ENCODE data around the gene WDR77. TPM values are rescaled to one million over a fixed set of nuclear protein-coding genes. Genes with fewer than 3 reads are reported as not detected.

Gene WDR77
- 10 to 100 TPM; 33.6 to 37.9 (median 36.3) TPM for polyA plus RNA-seq

DNA sequence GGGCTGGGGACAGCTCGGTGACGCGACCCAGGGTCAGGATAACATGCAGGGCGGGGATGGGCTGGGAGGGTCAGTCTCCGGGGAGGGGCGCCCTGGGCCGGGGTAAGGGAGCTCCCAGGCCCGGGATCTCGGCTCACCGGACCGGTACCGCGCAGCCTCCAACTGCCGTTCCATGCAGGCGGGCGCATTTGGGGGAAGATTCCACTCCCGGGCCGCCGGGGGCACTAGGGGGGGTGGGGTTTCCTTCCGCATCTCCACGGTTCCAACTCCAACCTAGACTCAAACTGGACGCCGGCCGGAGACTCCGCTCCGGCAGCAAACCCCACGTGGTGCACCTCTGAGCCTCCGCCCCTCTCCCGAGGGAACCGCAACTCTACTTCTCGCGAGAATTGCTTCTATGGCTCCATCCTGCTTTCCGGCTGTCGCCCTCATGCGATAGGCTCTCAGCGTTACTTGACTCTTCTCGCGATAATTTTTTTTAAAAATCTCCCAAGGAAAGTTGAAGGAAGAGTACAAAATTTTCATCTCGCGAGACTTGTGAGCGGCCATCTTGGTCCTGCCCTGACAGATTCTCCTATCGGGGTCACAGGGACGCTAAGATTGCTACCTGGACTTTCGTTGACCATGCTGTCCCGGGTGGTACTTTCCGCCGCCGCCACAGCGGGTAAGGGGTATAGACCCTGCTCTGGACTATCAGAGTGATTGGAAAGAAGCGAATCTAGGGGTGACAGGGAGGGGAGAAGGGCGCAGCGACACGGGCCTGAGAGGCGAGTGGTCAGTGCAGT is at the start of gene WDR77, which contains the start of gene ATP5PB:
Gene WDR77 (minus strand): TSS at position 339 of the 785 bp plus-strand sequence. CDS start 87 bp downstream, at position 252.
Gene ATP5PB (plus strand): TSS at position 547 of the 785 bp plus-strand sequence. CDS start 78 bp downstream, at position 625.
- peak; percentile 96 to 97 (median 96) for DNase-seq
- Mint-ChIP-seq H3K27me3 (ENCODE audit: low read depth in 3 of 3) (peaks cover 4 to 7% (median 6%) of the 10 kb centered on the region in 3 donors), H3K4me3 (peak within 1 kb of the TSS; percentile 99 to 100 (median 100)), H3K9me3 (peaks cover 0 to 2% (median 0%) of the 10 kb centered on the region in 6 donors), H3K4me1 (peaks cover 65 to 93% of the 10 kb centered on the region in 2 donors), H3K27ac (peak within 1 kb of the TSS; percentile 92 to 99 (median 99)), H3K36me3 (peaks cover 13 to 31% (median 16%) of the 10 kb centered on the region in 3 donors)

DNA sequence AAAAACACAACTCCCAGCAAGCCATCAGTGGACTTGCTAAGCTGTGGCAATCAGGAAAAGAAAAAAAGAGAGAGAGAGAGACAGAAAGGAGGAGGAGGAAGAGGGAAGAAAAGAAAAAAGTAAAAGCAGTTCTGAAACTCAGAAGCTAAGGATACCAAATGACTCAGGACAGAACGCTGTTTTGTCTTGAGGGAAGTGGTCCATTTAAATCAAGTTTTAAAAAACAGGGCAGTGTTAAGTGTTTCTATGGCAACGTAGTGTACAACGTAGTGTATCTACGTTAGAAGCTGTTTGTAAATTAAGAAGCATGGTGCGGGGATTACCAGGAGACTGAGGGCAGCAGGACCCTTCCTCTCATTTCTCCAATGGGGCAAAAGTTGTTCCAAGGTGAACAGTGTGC is 48.5 kb upstream of the WDR77 start:
- Mint-ChIP-seq H3K4me1 (peaks cover under 1 to 4% of the 10 kb centered on the region in 2 donors), H3K9me3 (peaks cover 0 to 5% (median under 1%) of the 10 kb centered on the region in 6 donors), H3K36me3 (peaks cover 0 to 8% (median 6%) of the 10 kb centered on the region in 3 donors), H3K27me3 (ENCODE audit: low read depth in 3 of 3) (peaks cover 2 to 6% (median 4%) of the 10 kb centered on the region in 3 donors), H3K4me3 (no peak overlapping the region), H3K27ac (no peak overlapping the region)
- no peak for DNase-seq

DNA sequence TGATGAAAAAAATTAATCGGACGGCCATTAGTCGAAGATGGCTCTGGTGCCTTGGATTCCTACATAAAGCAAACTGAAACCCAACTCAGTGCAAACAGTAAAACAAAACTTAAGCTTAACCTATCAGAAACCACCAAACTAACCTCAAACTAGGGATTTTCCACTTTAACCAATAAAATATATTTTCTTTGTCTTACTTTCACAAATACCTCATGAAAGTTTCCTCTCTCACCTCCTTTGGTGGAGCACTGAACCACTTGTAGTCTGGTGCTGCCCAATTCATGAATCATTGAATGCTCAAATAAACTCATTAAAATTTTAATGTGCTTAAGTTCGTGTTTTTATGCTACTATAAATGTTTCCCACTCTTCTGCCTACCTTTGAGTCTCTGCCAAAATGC is 47.3 kb upstream of the WDR77 start:
- peaks cover 0 to 8% (median 6%) of the 10 kb centered on the region in 3 donors for H3K36me3 Mint-ChIP-seq
- H3K9me3 Mint-ChIP-seq: peaks cover 0 to 5% (median under 1%) of the 10 kb centered on the region in 6 donors
- H3K4me3 Mint-ChIP-seq: no peak overlapping the region
- no peak overlapping the region for H3K27ac Mint-ChIP-seq
- peaks cover 2 to 6% (median 4%) of the 10 kb centered on the region in 3 donors for H3K27me3 Mint-ChIP-seq (ENCODE audit: low read depth in 3 of 3)
- DNase-seq: no peak
- peaks cover 0 to 4% of the 10 kb centered on the region in 2 donors for H3K4me1 Mint-ChIP-seq

DNA sequence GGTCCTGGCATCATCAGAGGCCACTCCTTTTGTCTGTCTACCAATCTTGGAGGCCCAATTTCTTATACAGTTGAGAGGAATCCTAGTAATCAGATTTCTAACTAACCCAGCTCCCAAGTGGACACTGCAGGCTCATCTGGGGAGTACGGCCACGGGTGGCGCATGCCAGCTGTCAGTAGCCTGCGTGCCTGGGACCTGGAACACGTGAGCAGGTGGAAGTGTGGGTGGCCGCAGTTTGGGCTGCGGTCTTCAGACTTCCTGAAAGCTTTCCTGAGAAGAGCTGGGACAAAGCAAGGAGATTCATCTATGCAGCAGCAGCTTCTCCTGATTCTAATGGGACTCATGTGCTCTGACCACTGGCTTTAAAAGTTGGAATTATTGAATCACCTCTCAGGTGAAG is 42.0 kb upstream of the WDR77 start:
- Mint-ChIP-seq H3K4me1 (no peaks in the 10 kb centered on the region), H3K4me3 (no peak overlapping the region)

DNA sequence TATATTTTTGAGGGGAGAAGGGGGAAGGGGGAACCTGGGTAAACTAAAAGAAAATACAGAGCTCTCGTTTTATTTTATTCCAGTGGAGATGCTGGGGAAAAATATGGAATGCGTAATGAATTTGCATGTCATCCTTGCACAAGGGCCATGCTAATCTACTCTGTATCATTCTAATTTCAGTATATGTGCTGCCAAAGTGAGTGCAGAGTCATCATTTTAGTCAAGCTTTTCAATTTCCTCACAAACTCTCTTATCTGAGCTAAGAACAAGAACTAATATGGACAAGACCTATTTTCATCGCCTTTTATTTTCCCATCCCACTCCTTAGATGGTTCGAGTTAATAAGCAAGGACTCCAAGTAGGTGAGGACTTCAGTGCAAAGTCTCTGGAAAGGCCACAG is 41.2 kb upstream of the WDR77 start:
- H3K4me1 Mint-ChIP-seq: no peaks in the 10 kb centered on the region
- no peak for DNase-seq

More for the DNA sequence above, 42.0 kb upstream of the WDR77 start:
- DNase-seq: no peak
- Mint-ChIP-seq H3K36me3 (peaks cover 0 to 4% (median 0%) of the 10 kb centered on the region in 3 donors), H3K27me3 (ENCODE audit: low read depth in 3 of 3) (peaks cover 0 to 4% (median 2%) of the 10 kb centered on the region in 3 donors), H3K9me3 (peaks cover 0 to 2% (median 0%) of the 10 kb centered on the region in 6 donors), H3K27ac (no peak overlapping the region)

DNA sequence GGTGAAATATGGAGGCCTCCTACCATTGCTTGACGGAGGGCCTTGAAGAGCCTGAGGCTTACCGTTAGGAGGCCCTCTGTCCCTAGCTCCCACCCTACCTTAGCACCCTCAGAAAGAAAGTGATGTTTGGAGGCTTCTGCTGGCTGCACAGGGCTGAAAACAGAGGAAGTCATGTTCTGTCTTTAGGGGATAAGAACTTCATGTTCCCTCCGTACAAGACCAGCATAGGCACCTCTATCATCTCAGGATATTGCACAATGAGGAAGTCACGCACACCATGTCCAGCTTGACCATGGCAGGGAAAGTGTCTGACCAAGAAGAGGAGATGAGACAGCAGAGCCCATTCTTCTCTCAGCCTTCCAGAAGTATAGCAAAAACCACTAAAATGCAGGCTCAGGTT is 40.5 kb upstream of the WDR77 start:
- no peak for DNase-seq
- no peak overlapping the region for H3K4me3 Mint-ChIP-seq
- H3K4me1 Mint-ChIP-seq: peaks cover 2 to 3% of the 10 kb centered on the region in 2 donors
- no peak overlapping the region for H3K27ac Mint-ChIP-seq
- H3K36me3 Mint-ChIP-seq: peaks cover 0 to 4% (median 0%) of the 10 kb centered on the region in 3 donors
- H3K9me3 Mint-ChIP-seq: no peaks in the 10 kb centered on the region
- peaks cover 0 to 4% (median 0%) of the 10 kb centered on the region in 3 donors for H3K27me3 Mint-ChIP-seq (ENCODE audit: low read depth in 3 of 3)

More for the DNA sequence above, 41.2 kb upstream of the WDR77 start:
- Mint-ChIP-seq H3K27ac (no peak overlapping the region), H3K36me3 (peaks cover 0 to 4% (median 0%) of the 10 kb centered on the region in 3 donors), H3K9me3 (no peaks in the 10 kb centered on the region), H3K27me3 (ENCODE audit: low read depth in 3 of 3) (peaks cover 0 to 4% (median 0%) of the 10 kb centered on the region in 3 donors), H3K4me3 (no peak overlapping the region)

DNA sequence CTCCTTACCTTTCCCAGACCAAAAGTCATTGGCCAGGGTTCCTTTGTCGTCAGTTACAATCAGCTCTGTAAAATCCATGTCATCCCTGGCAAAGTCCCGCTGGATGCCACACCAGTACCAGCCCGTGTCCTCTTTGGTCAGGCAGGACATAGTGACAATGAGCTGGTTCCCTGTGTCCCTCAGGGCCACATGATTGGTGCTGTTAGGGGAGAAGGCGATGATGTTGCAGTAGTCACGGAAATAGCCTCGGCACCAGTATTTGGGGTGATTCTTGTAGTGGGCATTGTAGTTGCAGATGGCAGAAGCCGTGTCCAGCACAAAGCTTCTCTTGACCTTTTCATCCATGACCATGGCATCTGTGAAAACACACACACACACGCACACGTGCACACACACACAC is 39.6 kb upstream of the WDR77 start:
- H3K4me3 Mint-ChIP-seq: no peak overlapping the region
- no peaks in the 10 kb centered on the region for H3K9me3 Mint-ChIP-seq
- no peaks in the 10 kb centered on the region for H3K27me3 Mint-ChIP-seq (ENCODE audit: low read depth in 3 of 3)
- no peak overlapping the region for H3K27ac Mint-ChIP-seq
- no peak for DNase-seq
- no peaks in the 10 kb centered on the region for H3K36me3 Mint-ChIP-seq
- peaks cover 7 to 12% of the 10 kb centered on the region in 2 donors for H3K4me1 Mint-ChIP-seq

DNA sequence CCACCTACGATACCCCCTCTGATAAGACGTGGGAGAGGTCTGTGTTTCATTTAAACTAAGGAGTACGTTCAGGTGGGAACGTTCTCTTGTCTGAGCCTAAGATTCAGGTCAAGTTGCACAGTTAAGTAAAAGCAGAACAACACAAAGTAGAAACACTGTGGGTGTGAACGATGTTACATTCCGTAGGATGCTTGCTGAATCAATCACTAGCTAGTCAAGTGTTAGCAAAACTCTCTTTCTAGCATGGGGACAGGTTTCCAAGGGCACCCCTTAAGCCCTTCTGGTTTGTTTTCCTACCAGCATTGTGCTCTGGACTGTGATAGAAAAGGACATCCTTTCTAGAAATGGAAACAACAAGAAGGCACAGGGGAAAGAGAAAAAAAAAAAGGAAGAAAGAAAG is 38.1 kb upstream of the WDR77 start:
- Mint-ChIP-seq H3K27ac (no peak overlapping the region), H3K9me3 (no peaks in the 10 kb centered on the region), H3K27me3 (ENCODE audit: low read depth in 3 of 3) (peaks cover 0 to 1% (median 0%) of the 10 kb centered on the region in 3 donors), H3K4me1 (peaks cover 7 to 22% of the 10 kb centered on the region in 2 donors), H3K4me3 (no peak overlapping the region), H3K36me3 (no peaks in the 10 kb centered on the region)
- DNase-seq: no peak

DNA sequence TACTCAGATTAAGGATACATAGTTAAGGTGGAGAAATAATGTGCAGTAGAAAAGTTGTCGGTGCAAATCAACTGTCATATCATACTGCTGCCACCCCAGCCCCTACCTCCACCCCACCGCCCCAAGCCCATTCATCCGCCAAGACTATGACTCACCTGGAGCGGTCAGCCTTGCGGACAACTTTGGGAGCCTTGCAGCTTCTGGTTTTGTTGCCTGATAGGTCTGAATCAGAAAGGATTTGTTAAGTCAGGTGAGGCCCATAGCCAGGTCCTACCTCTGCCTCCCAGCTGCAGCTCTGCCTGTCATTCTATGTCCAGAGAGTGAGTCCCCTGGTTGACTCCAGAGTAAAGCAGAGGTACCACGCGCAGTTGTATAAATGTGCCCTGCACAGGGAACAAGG is 37.4 kb upstream of the WDR77 start:
- Mint-ChIP-seq H3K27me3 (ENCODE audit: low read depth in 3 of 3) (peaks cover 0 to 1% (median 0%) of the 10 kb centered on the region in 3 donors), H3K4me1 (peaks cover 10 to 28% of the 10 kb centered on the region in 2 donors), H3K27ac (no peak overlapping the region), H3K4me3 (no peak overlapping the region), H3K9me3 (no peaks in the 10 kb centered on the region), H3K36me3 (no peaks in the 10 kb centered on the region)
- DNase-seq: no peak

DNA sequence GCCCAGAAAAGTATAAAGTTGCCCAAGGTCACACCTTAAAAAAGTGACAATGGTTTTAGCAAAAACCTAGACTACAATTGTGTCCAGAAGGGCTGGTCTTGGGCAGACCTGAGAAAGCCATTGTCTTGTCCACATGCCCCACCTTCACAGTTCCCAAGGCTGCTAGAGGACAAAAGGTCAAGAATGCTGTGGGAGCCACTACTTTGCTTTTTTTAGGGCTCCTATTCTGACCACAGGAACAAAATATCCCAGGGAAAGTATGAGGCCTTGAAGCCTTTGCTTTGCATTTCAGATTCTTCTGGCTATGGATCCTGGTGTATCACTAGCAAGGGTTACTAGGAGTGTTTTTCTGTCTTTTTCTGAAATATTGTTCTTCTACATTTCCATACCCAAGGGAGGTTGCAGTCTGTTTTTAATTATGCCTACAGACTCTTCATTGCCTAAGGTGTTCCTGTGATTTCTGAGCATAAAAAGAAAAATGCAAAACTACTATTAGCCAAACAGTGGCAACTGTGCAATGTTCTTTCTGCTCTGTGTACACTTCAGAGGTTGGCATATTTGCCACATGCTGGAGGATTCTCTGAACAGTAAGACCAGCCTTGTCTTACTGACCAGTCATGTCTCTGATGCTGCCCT is 35.5 kb upstream of the WDR77 start:
- no peaks in the 10 kb centered on the region for H3K36me3 Mint-ChIP-seq
- H3K27ac Mint-ChIP-seq: peak overlapping the region in 3 of 6 donors; percentile 27 to 55 (median 45)
- no peak for DNase-seq
- peaks cover 10 to 31% of the 10 kb centered on the region in 2 donors for H3K4me1 Mint-ChIP-seq
- no peaks in the 10 kb centered on the region for H3K9me3 Mint-ChIP-seq
- peaks cover 0 to 1% (median 0%) of the 10 kb centered on the region in 3 donors for H3K27me3 Mint-ChIP-seq (ENCODE audit: low read depth in 3 of 3)
- no peak overlapping the region for H3K4me3 Mint-ChIP-seq

DNA sequence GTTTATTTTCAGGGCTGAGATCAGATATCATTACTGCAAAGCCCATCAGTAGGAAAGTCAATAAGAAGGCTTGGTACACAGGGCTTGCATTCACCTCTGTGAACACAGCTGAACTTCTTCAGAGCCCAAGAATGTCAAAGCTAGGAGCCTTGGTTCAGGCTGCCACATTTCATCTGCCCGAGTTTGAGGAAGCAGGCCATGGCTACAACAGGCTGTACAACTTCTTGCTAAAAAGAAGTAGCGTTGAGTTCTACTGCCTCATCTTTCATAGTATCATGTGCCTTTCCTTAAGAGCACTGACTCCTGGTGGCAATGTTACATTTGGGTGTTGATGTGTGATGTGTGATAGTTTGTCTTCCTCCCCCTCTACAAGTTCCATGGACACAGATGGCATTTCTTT is 34.8 kb upstream of the WDR77 start:
- DNase-seq: no peak
- peaks cover 10 to 31% of the 10 kb centered on the region in 2 donors for H3K4me1 Mint-ChIP-seq
- H3K27me3 Mint-ChIP-seq (ENCODE audit: low read depth in 3 of 3): peaks cover 0 to 1% (median 0%) of the 10 kb centered on the region in 3 donors
- no peaks in the 10 kb centered on the region for H3K9me3 Mint-ChIP-seq
- H3K36me3 Mint-ChIP-seq: no peaks in the 10 kb centered on the region
- H3K27ac Mint-ChIP-seq: peak overlapping the region in 2 of 6 donors; percentile 27 to 55
- no peak overlapping the region for H3K4me3 Mint-ChIP-seq

DNA sequence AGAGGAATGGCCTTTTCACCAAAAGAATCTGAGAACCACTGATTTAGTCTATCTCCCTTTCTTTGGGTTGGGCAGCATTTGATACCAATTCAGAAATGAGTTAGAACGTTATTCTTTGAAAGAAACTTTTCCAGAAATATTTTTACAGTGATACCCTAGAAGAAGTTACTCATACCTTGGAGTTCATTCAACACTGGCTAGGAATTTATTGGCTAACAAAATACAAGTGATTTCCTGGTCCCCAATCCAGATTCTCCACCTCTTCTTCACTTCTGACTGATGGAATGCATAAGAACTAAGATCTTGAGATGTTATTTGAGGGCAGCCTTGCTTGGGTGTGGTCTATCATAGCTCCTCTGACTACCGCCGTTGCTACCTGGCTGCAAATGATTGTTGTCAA is 34.1 kb upstream of the WDR77 start:
- H3K27me3 Mint-ChIP-seq (ENCODE audit: low read depth in 3 of 3): peaks cover 0 to 1% (median 0%) of the 10 kb centered on the region in 3 donors
- peaks cover 17 to 31% of the 10 kb centered on the region in 2 donors for H3K4me1 Mint-ChIP-seq
- no peak overlapping the region for H3K4me3 Mint-ChIP-seq
- peaks cover 4 to 7% (median 4%) of the 10 kb centered on the region in 3 donors for H3K36me3 Mint-ChIP-seq
- no peaks in the 10 kb centered on the region for H3K9me3 Mint-ChIP-seq
- DNase-seq: no peak
- no peak overlapping the region for H3K27ac Mint-ChIP-seq

DNA sequence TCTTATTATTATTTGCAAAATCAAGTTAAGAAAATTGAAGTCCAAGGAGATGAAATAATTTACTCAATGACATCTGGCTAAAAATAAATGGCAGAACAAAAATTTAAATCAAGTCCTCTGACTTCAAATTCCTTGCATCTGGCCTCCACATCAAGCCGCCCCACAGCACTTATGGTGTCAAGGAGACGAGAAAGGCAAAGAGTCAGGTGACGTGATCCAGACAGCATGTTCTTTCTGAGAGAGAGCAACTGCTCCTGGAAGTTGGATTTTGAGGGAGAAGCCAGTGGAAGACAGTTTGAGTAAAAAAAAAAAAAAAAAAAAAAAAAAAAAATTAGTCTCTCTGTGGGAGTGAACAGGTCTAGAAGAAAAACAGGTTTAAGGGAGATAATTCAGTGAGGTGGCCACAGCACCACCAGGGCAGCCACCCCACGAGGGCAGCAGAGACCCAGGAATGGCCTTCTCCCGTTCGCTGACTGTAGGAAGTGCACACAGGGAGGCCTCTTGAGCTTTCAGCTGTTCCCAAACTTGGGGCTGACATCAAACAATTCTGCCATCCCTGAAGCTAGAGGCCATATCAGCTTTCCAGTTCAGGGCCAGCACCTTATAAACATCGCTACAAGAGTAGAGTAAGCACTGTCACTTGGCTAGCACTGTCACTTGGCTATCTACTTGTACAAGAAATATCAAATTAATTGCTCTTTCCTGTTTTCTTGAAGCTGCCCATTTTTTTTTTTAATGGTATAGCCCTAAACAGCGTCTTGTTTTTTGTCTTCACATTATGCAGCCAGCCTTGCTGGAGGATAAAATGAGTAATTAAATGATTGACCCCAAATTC is 32.5 kb upstream of the WDR77 start:
- Mint-ChIP-seq H3K4me3 (no peak overlapping the region), H3K9me3 (no peaks in the 10 kb centered on the region), H3K4me1 (peaks cover 31 to 32% of the 10 kb centered on the region in 2 donors)

More for the DNA sequence above, 32.5 kb upstream of the WDR77 start:
- peaks cover 10 to 21% (median 10%) of the 10 kb centered on the region in 3 donors for H3K36me3 Mint-ChIP-seq
- no peak overlapping the region for H3K27ac Mint-ChIP-seq
- H3K27me3 Mint-ChIP-seq (ENCODE audit: low read depth in 3 of 3): peaks cover 0 to 2% (median 1%) of the 10 kb centered on the region in 3 donors
- DNase-seq: peak; percentile 45 to 51 (median 50)
